HepG2 (cell line): ENCODE data around the gene ENO3. TPM values are rescaled to one million over a fixed set of nuclear protein-coding genes. Genes with fewer than 3 reads are reported as not detected.

Source experiments
- ATAC-seq: fragments of 200-7000 bp; cut with Tn5 transposase; 3 replicates; pipeline ENCODE4 v1.9.1; 2020; ENCODE audit warnings: mild to moderate bottlenecking, moderate library complexity
- BruUV-seq: library from RNA; stranded (reverse); fragments of 400-500 nt; replicated peaks from 2 replicates; lab custom pipeline; 2021; lab: Mats Ljungman, UMichigan
- CTCF ChIA-PET: fragments of 300-600 bp; formaldehyde crosslinking; extraction: SDS; loops from one replicate; lab custom pipeline; 2021; ENCODE audit warnings: low total read pairs, inconsistent platforms, low intra/inter-chr PET ratio; lab: Yijun Ruan, JAX
- POLR2A ChIA-PET: fragments of 350-600 bp; sonication (Branson Sonifier 250); formaldehyde crosslinking; loops from one replicate; lab custom pipeline; 2020; ENCODE audit warnings: antibody characterized with exemption, inconsistent platforms; lab: Yijun Ruan, JAX
- DNase-seq: peaks from one replicate; pipeline ENCODE4 v3.0.0-alpha.2; 2015; ENCODE audit warnings: low spot score
- FAIRE-seq: peaks from 3 replicates; lab custom pipeline; 2011; peaks lifted over from hg19 to GRCh38; lab: Jason Lieb, UNC
- H2AFZ ChIP-seq: one replicate; pipeline ENCODE4 v1.6.1; 2011; ENCODE audit warnings: low read length, inconsistent platforms
- H3K27ac ChIP-seq: fragments of 300-600 bp; 3 replicates; pipeline ENCODE4 v1.8.0; 2011; ENCODE audit warnings: mixed run types, mild to moderate bottlenecking, mixed read lengths, low read length, inconsistent platforms; ENCODE audit not compliant: insufficient read depth; ENCODE audit errors: extremely low read length
- H3K27me3 ChIP-seq, 2 experiments: fragments of 200-600 bp in 1 of 2; 2 replicates in 1 of 2; 3 replicates in 1 of 2; pipeline versions ENCODE4 v1.6.0 to v1.8.0; 2011; ENCODE audit warnings: low read length in 2 of 2, mild to moderate bottlenecking in 2 of 2, moderate library complexity in 2 of 2, inconsistent platforms in 1 of 2; ENCODE audit not compliant: insufficient read depth in 2 of 2, control insufficient read depth in 1 of 2
- H3K36me3 ChIP-seq, 2 experiments: fragments of 200-600 bp in 1 of 2; replicated peaks in 1 of 2; 2 replicates in 1 of 2; 3 replicates in 1 of 2; pipeline versions ENCODE4 v1.5.1 to v1.8.0; 2011; ENCODE audit warnings: low read length in 2 of 2, inconsistent platforms in 1 of 2; ENCODE audit not compliant: insufficient read depth in 2 of 2, control insufficient read depth in 1 of 2
- H3K4me1 ChIP-seq: 2 replicates; pipeline ENCODE4 v1.5.1; 2012; ENCODE audit warnings: low read length, inconsistent platforms; ENCODE audit not compliant: insufficient read depth
- H3K4me2 ChIP-seq: 2 replicates; pipeline ENCODE4 v1.6.0; 2011; ENCODE audit warnings: low read depth, low read length, inconsistent platforms
- H3K4me3 ChIP-seq, 3 experiments: fragments of 200-600 bp in 1 of 3; sonication (generic), shearing (Covaris generic) in 1 of 3; replicated peaks in 1 of 3; 2 replicates each; pipeline ENCODE4 v1.5.1; 2011 to 2016; ENCODE audit warnings: low read length in 3 of 3, inconsistent platforms in 2 of 3, low read depth in 2 of 3, mild to moderate bottlenecking in 2 of 3, control low read depth in 1 of 3, mixed read lengths in 1 of 3; ENCODE audit not compliant: insufficient read depth in 1 of 3
- H3K79me2 ChIP-seq: one replicate; pipeline ENCODE4 v1.6.1; 2011; ENCODE audit warnings: low read length, inconsistent platforms; ENCODE audit not compliant: insufficient read depth
- H3K9ac ChIP-seq: 2 replicates; pipeline ENCODE4 v1.6.0; 2011; ENCODE audit warnings: mild to moderate bottlenecking, low read depth, low read length, inconsistent platforms; ENCODE audit not compliant: insufficient read depth
- H3K9me3 ChIP-seq: 2 replicates; pipeline ENCODE4 v1.5.1; 2012; ENCODE audit warnings: mild to moderate bottlenecking, low read length
- H4K20me1 ChIP-seq: 2 replicates; pipeline ENCODE4 v1.6.0; 2011; ENCODE audit warnings: inconsistent platforms, mild to moderate bottlenecking, low read length, moderate library complexity; ENCODE audit not compliant: insufficient read depth
- ELF3 ChIP-seq: IDR thresholded peaks from 2 replicates; pipeline ENCODE4 v1.6.1; 2016; ENCODE audit warnings: missing genetic modification reagents, missing compliant biosample characterization
- GATAD2A ChIP-seq: IDR thresholded peaks from 2 replicates; pipeline ENCODE4 v1.6.1; 2016
- KDM2A ChIP-seq: sonication (generic); formaldehyde crosslinking; IDR thresholded peaks from 2 replicates; pipeline ENCODE4 v1.4.0; 2020; ENCODE audit warnings: low read depth, missing genetic modification reagents, borderline replicate concordance
- MED8 ChIP-seq: sonication (generic); formaldehyde crosslinking; IDR thresholded peaks from 2 replicates; pipeline ENCODE4 v1.8.1; 2023; ENCODE audit warnings: mild to moderate bottlenecking, missing genetic modification reagents; ENCODE audit not compliant: insufficient replicate concordance
- MIER3 ChIP-seq: IDR thresholded peaks from 2 replicates; pipeline ENCODE4 v1.6.1; 2016; ENCODE audit warnings: missing compliant biosample characterization, borderline replicate concordance
- PHF20 ChIP-seq: sonication (generic); formaldehyde crosslinking; IDR thresholded peaks from 2 replicates; pipeline ENCODE4 v1.5.0; 2020; ENCODE audit warnings: mild to moderate bottlenecking, missing genetic modification reagents
- TGIF2 ChIP-seq: IDR thresholded peaks from 2 replicates; pipeline ENCODE4 v1.6.1; 2016; ENCODE audit warnings: control low read depth, missing compliant biosample characterization
- THAP11 ChIP-seq: IDR thresholded peaks from 2 replicates; pipeline ENCODE4 v1.6.1; 2016; ENCODE audit warnings: missing biosample characterization, missing genetic modification reagents
- ZBTB37 ChIP-seq: sonication (generic); formaldehyde crosslinking; IDR thresholded peaks from 2 replicates; pipeline ENCODE4 v1.4.0; 2020; ENCODE audit warnings: mild to moderate bottlenecking, missing genetic modification reagents
- ZKSCAN1 ChIP-seq: fragments of 150-350 bp; IDR thresholded peaks from 2 replicates; pipeline ENCODE4 v1.6.1; 2014; ENCODE audit warnings: low read length
- ZNF205 ChIP-seq: IDR thresholded peaks from 2 replicates; pipeline ENCODE4 v1.6.1; 2018; ENCODE audit warnings: missing biosample characterization, missing genetic modification reagents
- WGBS: methylation state at CpG from one replicate; pipeline ENCODE4 v1.1.6; 2017; ENCODE audit warnings: low lambda C conversion rate; 5-methylcytosine and 5-hydroxymethylcytosine counted together
- in situ Hi-C: cut with HindIII; loops from 2 replicates; pipeline ENCODE4 v1.10.0; 2017; ENCODE audit warnings: low pct_unique_long_range_greater_than_20kb; ENCODE audit not compliant: extremely low pct_ligation_motif_present
- intact Hi-C: fragments of 100-400 bp; cut with micrococcal nuclease; formaldehyde crosslinking; loops from one replicate; pipeline ENCODE4 v1.10.0; 2022; ENCODE audit not compliant: unreplicated experiment
- polyA plus RNA-seq, 8 experiments: library from polyadenylated mRNA; depleted of rRNA in 3 of 8; stranded (reverse) in 7 of 8; unstranded in 1 of 8; fragments of >200 nt; fragmentation: Illumina TruSeq in 4 of 8; extraction: Trizol in 4 of 8; gene quantifications; 2 replicates each; pipeline versions ENCODE4 v1.2.1 to v1.2.3, GENCODE V29; 2011 to 2016; ENCODE audit warnings: low read depth in 4 of 8, missing spikeins in 1 of 8, mixed read lengths in 1 of 8; ENCODE audit not compliant: insufficient read depth in 1 of 8
- total RNA-seq, 5 experiments: library from RNA; depleted of rRNA; stranded (reverse); fragments of >200 nt; fragmentation: Illumina TruSeq; extraction: Trizol; gene quantifications; 2 replicates each; pipeline ENCODE4 v1.2.3, GENCODE V29; 2016; ENCODE audit warnings: low read depth in 1 of 5
- TF ChIP-seq, protein P1 (sequence below): sonication (generic); formaldehyde crosslinking; IDR thresholded peaks from 2 replicates; pipeline ENCODE4 v1.9.0; 2021; ENCODE audit warnings: mild to moderate bottlenecking, missing genetic modification reagents

ENO3 gene
- total and polyA plus RNA-seq, 2 of the 13 experiments (the other 11 are each of a cell fraction or from before 2014, with no cell fraction given), result 59.8 to 69.8 TPM

DNA sequence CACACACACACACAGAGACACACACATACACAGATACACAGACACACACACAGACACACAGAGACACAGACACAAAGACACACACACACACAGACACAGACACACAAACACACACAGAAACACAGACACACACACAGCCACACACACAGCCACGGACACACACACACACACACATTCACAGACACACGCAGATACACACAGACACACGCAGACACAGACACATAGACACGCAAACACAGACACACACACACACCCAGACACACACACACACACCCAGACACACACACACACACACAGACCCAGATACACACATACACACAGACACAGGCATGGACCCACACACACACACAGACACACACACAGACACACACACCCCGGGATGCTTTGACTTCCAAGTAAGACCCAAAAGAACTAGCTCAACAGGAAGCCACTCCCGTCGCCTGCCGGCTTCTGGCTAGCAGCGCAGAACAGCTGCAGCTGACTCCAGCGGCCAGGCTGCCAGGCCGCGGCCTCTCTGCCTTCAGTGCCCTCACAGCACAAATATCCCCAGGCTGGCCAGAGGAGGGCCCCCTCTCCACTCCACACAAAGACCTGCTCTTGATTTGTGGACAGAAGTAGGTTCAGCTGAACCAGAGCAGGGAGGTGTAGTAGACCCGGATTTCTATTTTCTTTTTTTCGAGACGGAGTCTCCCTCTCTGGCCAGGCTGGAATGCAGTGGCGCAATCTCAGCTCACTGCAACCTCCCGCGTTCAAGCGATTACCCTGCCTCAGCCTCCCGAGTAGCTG lies 42.0 kb upstream of the ENO3 start:
- H2AFZ ChIP-seq, result peak overlapping the region; percentile 31
- ChIA-PET POLR2A (interaction anchor here (0.6 to 2.9 kb wide), 19 partner anchors 11 to 200 kb away, joined by 3 to 103 read pairs (median 6); partner anchors contain the start of genes ARRB2, ENO3, GLTPD2 and INCA1), CTCF (interaction anchor here (1.6 to 2.0 kb wide), 3 partner anchors 26 to 78 kb away, joined by 3 to 10 read pairs (median 7); partner anchors contain the start of gene CAMTA2)
- no peaks in the 10 kb centered on the region for H3K9me3 ChIP-seq
- BruUV-seq, result TSS peak; percentile 84
- peak overlapping the region; percentile 44 to 71 (median 45) for H3K4me3 ChIP-seq
- intact Hi-C loops (loop anchor here (1.0 to 10.0 kb wide), 4 partner anchors 25 to 156 kb away; partner anchors contain the start of genes ENO3 and SPAG7), in situ Hi-C loops (loop anchor here (10.0 kb wide), 1 partner anchor 146 kb away; no protein-coding TSS in a partner anchor)
- H4K20me1 ChIP-seq, result no peaks in the 10 kb centered on the region
- peak overlapping the region; percentile 43 for H3K27ac ChIP-seq
- no peaks in the 10 kb centered on the region for H3K36me3 ChIP-seq
- H3K27me3 ChIP-seq, result no peaks in the 10 kb centered on the region
- ATAC-seq, result peak; percentile 92
- peak; percentile 92 for FAIRE-seq
- peak overlapping the region; percentile 100 for H3K4me2 ChIP-seq
- DNase-seq, result peak; percentile 92
- H3K79me2 ChIP-seq, result no peaks in the 10 kb centered on the region
- H3K4me1 ChIP-seq, result peaks cover 71% of the 10 kb centered on the region
- peak overlapping the region; percentile 69 for H3K9ac ChIP-seq
- WGBS, result 2% methylated on average over 12 of the region's 20 CpGs
- TF ChIP-seq ELF3 (CRISPR knock-in tag) (peak; percentile 39; the same call in 1 of the 2 replicates), ZKSCAN1 (no peak), MIER3 (no peak), ZBTB37 (no peak), THAP11 (CRISPR knock-in tag) (peak; percentile 56; the same call in 1 of the 2 replicates), ZNF205 (CRISPR knock-in tag) (0 out of 2 replicates have a peak, but pooled peaks have one; percentile 24), MED8 (CRISPR knock-in tag) (no peak), PHF20 (CRISPR knock-in tag) (no peak), KDM2A (CRISPR knock-in tag) (0 out of 2 replicates have a peak, but pooled peaks have one; percentile 40), TGIF2 (0 out of 2 replicates have a peak, but pooled peaks have one; percentile 38), GATAD2A (peak; percentile 35; the same call in 1 of the 2 replicates)
- TF ChIP-seq, protein P1, sequence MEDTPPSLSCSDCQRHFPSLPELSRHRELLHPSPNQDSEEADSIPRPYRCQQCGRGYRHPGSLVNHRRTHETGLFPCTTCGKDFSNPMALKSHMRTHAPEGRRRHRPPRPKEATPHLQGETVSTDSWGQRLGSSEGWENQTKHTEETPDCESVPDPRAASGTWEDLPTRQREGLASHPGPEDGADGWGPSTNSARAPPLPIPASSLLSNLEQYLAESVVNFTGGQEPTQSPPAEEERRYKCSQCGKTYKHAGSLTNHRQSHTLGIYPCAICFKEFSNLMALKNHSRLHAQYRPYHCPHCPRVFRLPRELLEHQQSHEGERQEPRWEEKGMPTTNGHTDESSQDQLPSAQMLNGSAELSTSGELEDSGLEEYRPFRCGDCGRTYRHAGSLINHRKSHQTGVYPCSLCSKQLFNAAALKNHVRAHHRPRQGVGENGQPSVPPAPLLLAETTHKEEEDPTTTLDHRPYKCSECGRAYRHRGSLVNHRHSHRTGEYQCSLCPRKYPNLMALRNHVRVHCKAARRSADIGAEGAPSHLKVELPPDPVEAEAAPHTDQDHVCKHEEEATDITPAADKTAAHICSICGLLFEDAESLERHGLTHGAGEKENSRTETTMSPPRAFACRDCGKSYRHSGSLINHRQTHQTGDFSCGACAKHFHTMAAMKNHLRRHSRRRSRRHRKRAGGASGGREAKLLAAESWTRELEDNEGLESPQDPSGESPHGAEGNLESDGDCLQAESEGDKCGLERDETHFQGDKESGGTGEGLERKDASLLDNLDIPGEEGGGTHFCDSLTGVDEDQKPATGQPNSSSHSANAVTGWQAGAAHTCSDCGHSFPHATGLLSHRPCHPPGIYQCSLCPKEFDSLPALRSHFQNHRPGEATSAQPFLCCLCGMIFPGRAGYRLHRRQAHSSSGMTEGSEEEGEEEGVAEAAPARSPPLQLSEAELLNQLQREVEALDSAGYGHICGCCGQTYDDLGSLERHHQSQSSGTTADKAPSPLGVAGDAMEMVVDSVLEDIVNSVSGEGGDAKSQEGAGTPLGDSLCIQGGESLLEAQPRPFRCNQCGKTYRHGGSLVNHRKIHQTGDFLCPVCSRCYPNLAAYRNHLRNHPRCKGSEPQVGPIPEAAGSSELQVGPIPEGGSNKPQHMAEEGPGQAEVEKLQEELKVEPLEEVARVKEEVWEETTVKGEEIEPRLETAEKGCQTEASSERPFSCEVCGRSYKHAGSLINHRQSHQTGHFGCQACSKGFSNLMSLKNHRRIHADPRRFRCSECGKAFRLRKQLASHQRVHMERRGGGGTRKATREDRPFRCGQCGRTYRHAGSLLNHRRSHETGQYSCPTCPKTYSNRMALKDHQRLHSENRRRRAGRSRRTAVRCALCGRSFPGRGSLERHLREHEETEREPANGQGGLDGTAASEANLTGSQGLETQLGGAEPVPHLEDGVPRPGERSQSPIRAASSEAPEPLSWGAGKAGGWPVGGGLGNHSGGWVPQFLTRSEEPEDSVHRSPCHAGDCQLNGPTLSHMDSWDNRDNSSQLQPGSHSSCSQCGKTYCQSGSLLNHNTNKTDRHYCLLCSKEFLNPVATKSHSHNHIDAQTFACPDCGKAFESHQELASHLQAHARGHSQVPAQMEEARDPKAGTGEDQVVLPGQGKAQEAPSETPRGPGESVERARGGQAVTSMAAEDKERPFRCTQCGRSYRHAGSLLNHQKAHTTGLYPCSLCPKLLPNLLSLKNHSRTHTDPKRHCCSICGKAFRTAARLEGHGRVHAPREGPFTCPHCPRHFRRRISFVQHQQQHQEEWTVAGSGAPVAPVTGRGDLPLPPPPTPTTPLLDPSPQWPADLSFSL (CRISPR knock-in tag), result peak; percentile 100
